Activated CD4-positive, alpha-beta T cell treated with anti-CD3 and anti-CD28 coated beads, Interleukin-2, amount 10 ng/mL, durations not matched to agents 24 days and 14 days (primary cell): Measurements from ENCODE around the gene KCNC1. TPM values are rescaled to one million over a fixed set of nuclear protein-coding genes. Genes with fewer than 3 reads are reported as not detected.

Experiments used
- DNase-seq: peaks from one replicate; pipeline ENCODE4 v3.0.0; 2022
- H3K27ac Mint-ChIP-seq: one replicate; pipeline ENCODE4 v1.8.0; 2022; ENCODE audit warnings: mild to moderate bottlenecking, mixed read lengths
- H3K27me3 Mint-ChIP-seq: one replicate; pipeline ENCODE4 v1.8.0; 2022; ENCODE audit warnings: mixed read lengths
- H3K36me3 Mint-ChIP-seq: one replicate; pipeline ENCODE4 v1.8.0; 2022; ENCODE audit warnings: low read depth, mild to moderate bottlenecking, mixed read lengths
- H3K4me1 Mint-ChIP-seq: one replicate; pipeline ENCODE4 v1.8.0; 2021; ENCODE audit warnings: mixed read lengths
- H3K4me3 Mint-ChIP-seq: one replicate; pipeline ENCODE4 v1.8.0; 2022; ENCODE audit warnings: mild to moderate bottlenecking, moderate library complexity, mixed read lengths
- H3K9me3 Mint-ChIP-seq: one replicate; pipeline ENCODE4 v1.8.0; 2021; ENCODE audit warnings: mixed read lengths
- intact Hi-C: fragments of 100-400 bp; cut with micrococcal nuclease; formaldehyde crosslinking; loops from one replicate; pipeline ENCODE4 v1.15.1; 2023
- total RNA-seq: library from RNA; stranded (reverse); gene quantifications from 2 replicates; pipeline ENCODE4 v1.2.3, GENCODE V29; 2022

Gene KCNC1
- total RNA-seq, 1 donor from 2014 or later = not detected

GRCh38 chr11:17748761-17749721 lies 14.5 kb downstream of the KCNC1 start:
- H3K36me3 Mint-ChIP-seq = no peaks in the 10 kb centered on the region
- no peaks in the 10 kb centered on the region for H3K27me3 Mint-ChIP-seq
- no peaks in the 10 kb centered on the region for H3K9me3 Mint-ChIP-seq
- no peak overlapping the region for H3K27ac Mint-ChIP-seq
- no peak overlapping the region for H3K4me3 Mint-ChIP-seq
- intact Hi-C loops = no loop called here
- H3K4me1 Mint-ChIP-seq = no peaks in the 10 kb centered on the region
- DNase-seq = no peak

GRCh38 chr11:17750013-17750800 lies 15.6 kb downstream of the KCNC1 start:
- Mint-ChIP-seq H3K4me1 (no peaks in the 10 kb centered on the region), H3K9me3 (no peaks in the 10 kb centered on the region), H3K4me3 (no peak overlapping the region), H3K27me3 (no peaks in the 10 kb centered on the region), H3K27ac (no peak overlapping the region), H3K36me3 (no peaks in the 10 kb centered on the region)
- intact Hi-C loops = no loop called here
- DNase-seq = no peak

- no peak for DNase-seq
- Mint-ChIP-seq H3K9me3 (no peaks in the 10 kb centered on the region), H3K4me3 (no peak overlapping the region), H3K36me3 (no peaks in the 10 kb centered on the region), H3K4me1 (no peaks in the 10 kb centered on the region), H3K27me3 (no peaks in the 10 kb centered on the region), H3K27ac (no peak overlapping the region)
- intact Hi-C loops = no loop called here
Observed at GRCh38 chr11:17750801-17751165, 16.2 kb downstream of the KCNC1 start.

GRCh38 chr11:17751558-17751957 lies 17.0 kb downstream of the KCNC1 start:
- Mint-ChIP-seq H3K4me1 (no peaks in the 10 kb centered on the region), H3K27me3 (no peaks in the 10 kb centered on the region), H3K4me3 (no peak overlapping the region), H3K9me3 (no peaks in the 10 kb centered on the region), H3K27ac (no peak overlapping the region), H3K36me3 (no peaks in the 10 kb centered on the region)
- DNase-seq = no peak
- intact Hi-C loops = no loop called here

- intact Hi-C loops = no loop called here
- no peak overlapping the region for H3K27ac Mint-ChIP-seq
- H3K27me3 Mint-ChIP-seq = no peaks in the 10 kb centered on the region
Observed at GRCh38 chr11:17752144-17752543, 17.6 kb downstream of the KCNC1 start.

GRCh38 chr11:17753153-17753552 lies 18.6 kb downstream of the KCNC1 start:
- DNase-seq = no peak
- Mint-ChIP-seq H3K4me3 (no peak overlapping the region), H3K4me1 (no peaks in the 10 kb centered on the region), H3K9me3 (no peaks in the 10 kb centered on the region), H3K36me3 (no peaks in the 10 kb centered on the region), H3K27ac (no peak overlapping the region), H3K27me3 (no peaks in the 10 kb centered on the region)
- intact Hi-C loops = no loop called here

More at GRCh38 chr11:17752144-17752543, 17.6 kb downstream of the KCNC1 start:
- H3K36me3 Mint-ChIP-seq = no peaks in the 10 kb centered on the region
- no peaks in the 10 kb centered on the region for H3K4me1 Mint-ChIP-seq
- no peak overlapping the region for H3K4me3 Mint-ChIP-seq
- H3K9me3 Mint-ChIP-seq = no peaks in the 10 kb centered on the region
- no peak for DNase-seq

- H3K36me3 Mint-ChIP-seq = no peaks in the 10 kb centered on the region
- H3K4me1 Mint-ChIP-seq = no peaks in the 10 kb centered on the region
- intact Hi-C loops = no loop called here
- H3K9me3 Mint-ChIP-seq = no peaks in the 10 kb centered on the region
- H3K27ac Mint-ChIP-seq = no peak overlapping the region
- H3K27me3 Mint-ChIP-seq = no peaks in the 10 kb centered on the region
- no peak for DNase-seq
- H3K4me3 Mint-ChIP-seq = no peak overlapping the region
Observed at GRCh38 chr11:17753641-17754040, 19.1 kb downstream of the KCNC1 start.

- Mint-ChIP-seq H3K4me3 (no peak overlapping the region), H3K36me3 (no peaks in the 10 kb centered on the region), H3K4me1 (no peaks in the 10 kb centered on the region), H3K27me3 (no peaks in the 10 kb centered on the region), H3K9me3 (no peaks in the 10 kb centered on the region), H3K27ac (no peak overlapping the region)
- intact Hi-C loops = no loop called here
- DNase-seq = no peak
Observed at GRCh38 chr11:17755891-17756290, 21.3 kb downstream of the KCNC1 start.

GRCh38 chr11:17760102-17761029 lies 25.8 kb downstream of the KCNC1 start:
- Mint-ChIP-seq H3K4me1 (no peaks in the 10 kb centered on the region), H3K4me3 (no peak overlapping the region), H3K27me3 (no peaks in the 10 kb centered on the region), H3K9me3 (no peaks in the 10 kb centered on the region), H3K27ac (no peak overlapping the region), H3K36me3 (no peaks in the 10 kb centered on the region)
- peak; percentile 74 for DNase-seq
- intact Hi-C loops = loop anchor here (1.0 kb wide), 1 partner anchor 219 kb away; no protein-coding TSS in a partner anchor

- Mint-ChIP-seq H3K27me3 (no peaks in the 10 kb centered on the region), H3K27ac (no peak overlapping the region), H3K9me3 (no peaks in the 10 kb centered on the region), H3K4me1 (no peaks in the 10 kb centered on the region), H3K4me3 (no peak overlapping the region), H3K36me3 (no peaks in the 10 kb centered on the region)
- no peak for DNase-seq
- intact Hi-C loops = no loop called here
Observed at GRCh38 chr11:17762309-17762974, 27.9 kb downstream of the KCNC1 start.

- Mint-ChIP-seq H3K4me1 (no peaks in the 10 kb centered on the region), H3K27me3 (no peaks in the 10 kb centered on the region), H3K36me3 (no peaks in the 10 kb centered on the region), H3K4me3 (no peak overlapping the region), H3K27ac (no peak overlapping the region), H3K9me3 (no peaks in the 10 kb centered on the region)
- intact Hi-C loops = no loop called here
- no peak for DNase-seq
Observed at GRCh38 chr11:17763244-17763643, 28.7 kb downstream of the KCNC1 start.

GRCh38 chr11:17763703-17764102 lies 29.1 kb downstream of the KCNC1 start:
- no peaks in the 10 kb centered on the region for H3K9me3 Mint-ChIP-seq
- H3K4me1 Mint-ChIP-seq = no peaks in the 10 kb centered on the region
- H3K36me3 Mint-ChIP-seq = no peaks in the 10 kb centered on the region
- H3K27me3 Mint-ChIP-seq = no peaks in the 10 kb centered on the region
- no peak overlapping the region for H3K4me3 Mint-ChIP-seq
- H3K27ac Mint-ChIP-seq = no peak overlapping the region
- DNase-seq = no peak
- intact Hi-C loops = no loop called here
